Endothelial cell of coronary artery (primary cell): ENCODE measurements around the gene ZNF331. TPM values are rescaled to one million over a fixed set of nuclear protein-coding genes. Genes with fewer than 3 reads are reported as not detected.

Experiments
- total RNA-seq: library from RNA; depleted of rRNA; stranded (reverse); fragments of >200 nt; gene quantifications from 2 replicates; pipeline ENCODE4 v1.2.3, GENCODE V29; 2014

Gene ZNF331
- 4.0 and 6.0 TPM in 2 replicates for total RNA-seq

DNA sequence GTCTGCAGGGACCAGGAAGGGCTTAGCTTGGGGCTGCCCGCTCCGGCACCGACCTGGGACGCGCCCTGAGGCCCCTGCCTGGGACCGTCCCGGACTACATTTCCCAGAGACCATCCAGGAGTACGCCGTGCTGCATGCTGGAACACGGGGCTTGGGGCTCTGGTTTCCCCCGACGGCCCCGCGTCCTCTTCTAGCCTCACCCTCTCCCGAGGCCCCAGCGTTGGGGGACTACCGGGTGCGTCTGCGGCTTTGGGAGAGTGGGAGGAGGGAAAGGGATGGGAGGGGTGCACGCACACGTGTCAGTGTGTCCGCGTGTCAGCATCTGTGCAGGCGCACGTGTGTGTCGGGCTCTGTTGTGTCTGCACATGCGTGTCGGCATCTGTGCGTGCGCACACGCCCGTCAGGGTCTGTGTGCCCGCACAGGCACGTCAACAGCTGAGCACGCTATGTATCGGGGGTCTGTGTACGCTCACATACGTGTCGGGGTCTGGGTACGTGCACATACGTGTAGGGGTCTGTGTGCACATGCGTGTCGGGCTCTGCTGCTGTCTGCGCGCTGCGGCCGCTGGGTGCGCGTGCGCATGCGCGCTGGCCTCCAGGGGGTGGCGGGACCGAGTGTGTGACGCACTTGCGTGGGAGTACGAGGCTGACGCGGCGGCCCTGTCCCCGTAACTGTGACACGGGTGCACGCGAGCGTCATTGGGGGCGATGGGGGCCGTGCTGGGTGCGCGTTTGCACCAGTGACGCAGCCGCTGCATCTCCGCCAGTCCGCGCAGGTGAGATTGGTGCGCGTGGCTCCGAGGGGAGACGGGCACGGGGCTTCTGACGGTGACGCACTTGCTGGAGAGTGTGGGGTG, at the start of gene ZNF331:
TSS of gene ZNF331 (plus strand) at position 625 of the 857 bp plus-strand sequence. CDS start 31,232 bp downstream, outside the sequence.

Other genes with a start within 250 kb of the ZNF331 start
- gene ZNF845, start 204.4 kb upstream of the ZNF331 start, total RNA-seq = 7.6 and 8.1 TPM in 2 replicates
- gene ZNF525, start 172.4 kb upstream of the ZNF331 start, total RNA-seq = 5.3 and 6.3 TPM in 2 replicates
- gene ZNF765, start 143.0 kb upstream of the ZNF331 start, total RNA-seq = 10.5 and 11.9 TPM in 2 replicates
- gene ZNF761, start 106.2 kb upstream of the ZNF331 start, total RNA-seq = 6.9 and 9.1 TPM in 2 replicates
- gene ZNF813, start 70.4 kb upstream of the ZNF331 start, total RNA-seq = 3.4 and 4.0 TPM in 2 replicates
- gene DPRX, start 93.9 kb downstream of the ZNF331 start, total RNA-seq = not detected in 2 replicates